HG02610 (cell line): ENCODE data around the gene LCE3B.
"Not testable (repeated sequence)": the region's sequence is repeated elsewhere in the genome, so short reads cannot be mapped to it uniquely, and the experiment has no call there.

Source experiments
- ATAC-seq: cut with Tn5 transposase; IDR thresholded peaks from one replicate; pipeline ENCODE4 v1.9.1; 2021; ENCODE audit warnings: mild to moderate bottlenecking, moderate library complexity; ENCODE audit not compliant: unreplicated experiment

The LCE3B gene

GRCh38 chr1:152613511-152613910 is at the start of gene LCE3B:
TSS of gene LCE3B (plus strand) at chr1:152613811. CDS start at chr1:152613811, 0 bp downstream.
- ATAC-seq, result no peak

GRCh38 chr1:152565115-152565514 is 48.5 kb upstream of the LCE3B start:
- no peak for ATAC-seq

- ATAC-seq, result no peak
Measured at GRCh38 chr1:152565535-152566215, 47.9 kb upstream of the LCE3B start.

- no peak for ATAC-seq
Measured at GRCh38 chr1:152566681-152567080, 46.9 kb upstream of the LCE3B start, which contains the start of gene LCE3E. TSS of gene LCE3E (minus strand) at chr1:152566780. CDS start at chr1:152566208, 572 bp downstream.

GRCh38 chr1:152577168-152577567 is 36.4 kb upstream of the LCE3B start:
- peak; percentile 63 for ATAC-seq

GRCh38 chr1:152579526-152579925 is 34.1 kb upstream of the LCE3B start:
- ATAC-seq, result not testable (repeated sequence)

- no peak for ATAC-seq
Measured at GRCh38 chr1:152580433-152580832, 33.2 kb upstream of the LCE3B start, which contains the start of gene LCE3D. TSS of gene LCE3D (minus strand) at chr1:152580516. CDS start at chr1:152579936, 580 bp downstream.

- no peak for ATAC-seq
Measured at GRCh38 chr1:152582647-152583046, 31.0 kb upstream of the LCE3B start.

GRCh38 chr1:152585586-152585985 is 28.0 kb upstream of the LCE3B start:
- no peak for ATAC-seq

GRCh38 chr1:152596986-152597385 is 16.6 kb upstream of the LCE3B start:
- no peak for ATAC-seq

GRCh38 chr1:152599934-152600333 is 13.7 kb upstream of the LCE3B start, which contains the start of gene LCE3C:
TSS of gene LCE3C (plus strand) at chr1:152600234. CDS start at chr1:152600732, 498 bp downstream.
- ATAC-seq, result no peak

GRCh38 chr1:152621993-152622392 is 8.4 kb downstream of the LCE3B start:
- ATAC-seq, result no peak

- no peak for ATAC-seq
Measured at GRCh38 chr1:152622803-152623202, 9.2 kb downstream of the LCE3B start, which contains the start of gene LCE3A. TSS of gene LCE3A (minus strand) at chr1:152623103. CDS start at chr1:152623103, 0 bp downstream.

GRCh38 chr1:152623203-152623844 is 9.7 kb downstream of the LCE3B start:
- no peak for ATAC-seq

GRCh38 chr1:152626744-152627143 is 13.1 kb downstream of the LCE3B start:
- ATAC-seq, result no peak

GRCh38 chr1:152630596-152630995 is 17.0 kb downstream of the LCE3B start:
- ATAC-seq, result no peak

GRCh38 chr1:152640351-152640750 is 26.7 kb downstream of the LCE3B start:
- ATAC-seq, result no peak

GRCh38 chr1:152643945-152644344 is 30.3 kb downstream of the LCE3B start:
- no peak for ATAC-seq

GRCh38 chr1:152645146-152645545 is 31.5 kb downstream of the LCE3B start:
- ATAC-seq, result no peak

GRCh38 chr1:152646656-152647055 is 33.0 kb downstream of the LCE3B start:
- no peak for ATAC-seq

GRCh38 chr1:152654110-152654509 is 40.5 kb downstream of the LCE3B start:
- peak; percentile 41 for ATAC-seq

- ATAC-seq, result no peak
Measured at GRCh38 chr1:152656459-152656858, 42.8 kb downstream of the LCE3B start.
